Common myeloid progenitor, CD34-positive (primary cell): Measurements from ENCODE around the gene DCTN2.

ENCODE experiments used
- CTCF ChIA-PET: fragments of 350-600 bp; sonication (Branson Sonifier 250); formaldehyde crosslinking; loops from one replicate; lab custom pipeline; 2021; ENCODE audit warnings: antibody characterized with exemption; lab: Charles Lee
- POLR2A ChIA-PET: fragments of 350-600 bp; sonication (Branson Sonifier 250); formaldehyde crosslinking; loops from one replicate; lab custom pipeline; 2021; ENCODE audit warnings: antibody characterized with exemption; lab: Charles Lee
- DNase-seq, 3 donors: peaks; one replicate each; pipeline versions ENCODE4 v3.0.0 to v3.0.0-alpha.2; 2013
- H3K27ac ChIP-seq, 2 experiments: 1 replicate in 1 of 2; 2 replicates in 1 of 2; pipeline ENCODE4 v1.7.0; 2013; ENCODE audit warnings: inconsistent platforms in 2 of 2, low read length in 2 of 2, mild to moderate bottlenecking in 2 of 2, low read depth in 1 of 2, moderate library complexity in 1 of 2; ENCODE audit not compliant: severe bottlenecking in 2 of 2, insufficient read depth in 1 of 2, poor library complexity in 1 of 2
- H3K27me3 ChIP-seq, 5 experiments: replicated peaks in 2 of 5; 1 replicate in 3 of 5; 2 replicates in 2 of 5; pipeline versions ENCODE4 v1.6.1 to v1.7.0; 2013; ENCODE audit warnings: low read length in 4 of 5, mild to moderate bottlenecking in 2 of 5, moderate library complexity in 2 of 5, inconsistent platforms in 1 of 5; ENCODE audit not compliant: insufficient read depth in 5 of 5, control insufficient read depth in 4 of 5
- H3K36me3 ChIP-seq, 4 experiments: 1 replicate in 2 of 4; 2 replicates in 2 of 4; pipeline versions ENCODE4 v1.6.1 to v1.7.0; 2013; ENCODE audit warnings: low read length in 3 of 4, control low read depth in 1 of 4, mild to moderate bottlenecking in 1 of 4; ENCODE audit not compliant: control insufficient read depth in 4 of 4, insufficient read depth in 4 of 4
- H3K4me1 ChIP-seq, 4 experiments: 1 replicate in 3 of 4; 2 replicates in 1 of 4; pipeline versions ENCODE4 v1.6.1 to v1.7.1; 2013; ENCODE audit warnings: low read length in 3 of 4, mild to moderate bottlenecking in 3 of 4, control low read depth in 1 of 4, inconsistent platforms in 1 of 4, moderate library complexity in 1 of 4; ENCODE audit not compliant: control insufficient read depth in 4 of 4, insufficient read depth in 4 of 4; ENCODE audit errors: control extremely low read depth in 1 of 4
- H3K4me3 ChIP-seq, 7 experiments: 1 replicate in 4 of 7; 2 replicates in 3 of 7; pipeline versions ENCODE4 v1.5.1 to v1.7.0; 2013; ENCODE audit warnings: mild to moderate bottlenecking in 7 of 7, low read length in 6 of 7, moderate library complexity in 6 of 7, inconsistent platforms in 2 of 7, low read depth in 2 of 7, control low read depth in 1 of 7; ENCODE audit not compliant: insufficient read depth in 4 of 7, control insufficient read depth in 1 of 7; ENCODE audit errors: extremely low read depth in 1 of 7
- H3K9me3 ChIP-seq, 5 experiments: 1 replicate in 4 of 5; 2 replicates in 1 of 5; pipeline versions ENCODE4 v1.6.1 to v1.7.1; 2013; ENCODE audit warnings: low read length in 4 of 5, mild to moderate bottlenecking in 2 of 5, inconsistent platforms in 1 of 5, low read depth in 1 of 5, moderate library complexity in 1 of 5; ENCODE audit not compliant: control insufficient read depth in 4 of 5, insufficient read depth in 2 of 5; ENCODE audit errors: control extremely low read depth in 1 of 5
- whole genome bisulfite sequencing: methylation state at CpG from one replicate; pipeline ENCODE4 v1.1.5; 2013; ENCODE audit not compliant: insufficient coverage; 5-methylcytosine and 5-hydroxymethylcytosine counted together

Gene DCTN2

DNA sequence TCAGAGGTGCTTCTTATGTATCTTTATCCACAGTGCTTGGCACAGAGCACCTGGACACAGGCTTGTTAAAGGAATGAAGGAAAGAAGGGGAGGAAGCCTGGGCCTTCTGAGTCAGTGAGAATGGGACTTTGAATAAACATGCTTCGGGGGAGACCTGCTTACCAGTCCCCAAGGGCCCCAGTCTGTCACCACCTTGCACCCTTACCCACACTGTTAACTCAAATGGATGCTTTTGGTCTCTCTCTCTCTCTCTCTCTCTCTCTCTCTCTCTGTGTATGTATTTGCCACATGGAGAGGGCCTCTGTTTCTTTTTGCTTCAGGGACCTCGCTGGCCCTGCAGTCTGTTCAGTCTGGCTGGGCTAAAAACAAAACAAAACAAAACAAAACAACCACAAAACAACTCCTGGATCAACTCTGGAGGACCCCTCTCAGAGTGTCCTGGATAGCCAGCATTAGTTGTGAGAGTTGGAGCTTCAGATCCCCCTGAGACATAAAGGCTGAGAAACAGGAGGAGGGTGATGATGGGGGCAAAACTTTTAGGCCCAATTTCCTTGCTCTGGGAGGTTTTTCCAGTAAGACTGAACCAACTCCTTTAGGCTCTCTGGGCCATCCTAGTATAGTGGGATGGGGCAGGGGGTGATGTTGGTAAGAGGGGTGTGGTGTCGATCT lies 4.8 kb upstream of the DCTN2 start:
- no peak for DNase-seq
- WGBS, result no CpG with 5 or more reads among the region's 3 CpGs
- Histone ChIP-seq H3K4me1 (peaks cover 0 to 17% (median 4%) of the 10 kb centered on the region in 4 experiments), H3K36me3 (no peaks in the 10 kb centered on the region), H3K4me3 (no peak overlapping the region), H3K27me3 (peaks cover 0 to 32% (median 6%) of the 10 kb centered on the region in 5 experiments), H3K27ac (no peak overlapping the region), H3K9me3 (no peaks in the 10 kb centered on the region)
- ChIA-PET CTCF (interaction anchor here (0.9 to 2.6 kb wide), 5 partner anchors 11 to 33 kb away, joined by 3 to 12 read pairs (median 3); no protein-coding TSS in a partner anchor), POLR2A (interaction anchor here (0.7 kb wide), 1 partner anchor 8 kb away, joined by 3 read pairs; no protein-coding TSS in a partner anchor)

DNA sequence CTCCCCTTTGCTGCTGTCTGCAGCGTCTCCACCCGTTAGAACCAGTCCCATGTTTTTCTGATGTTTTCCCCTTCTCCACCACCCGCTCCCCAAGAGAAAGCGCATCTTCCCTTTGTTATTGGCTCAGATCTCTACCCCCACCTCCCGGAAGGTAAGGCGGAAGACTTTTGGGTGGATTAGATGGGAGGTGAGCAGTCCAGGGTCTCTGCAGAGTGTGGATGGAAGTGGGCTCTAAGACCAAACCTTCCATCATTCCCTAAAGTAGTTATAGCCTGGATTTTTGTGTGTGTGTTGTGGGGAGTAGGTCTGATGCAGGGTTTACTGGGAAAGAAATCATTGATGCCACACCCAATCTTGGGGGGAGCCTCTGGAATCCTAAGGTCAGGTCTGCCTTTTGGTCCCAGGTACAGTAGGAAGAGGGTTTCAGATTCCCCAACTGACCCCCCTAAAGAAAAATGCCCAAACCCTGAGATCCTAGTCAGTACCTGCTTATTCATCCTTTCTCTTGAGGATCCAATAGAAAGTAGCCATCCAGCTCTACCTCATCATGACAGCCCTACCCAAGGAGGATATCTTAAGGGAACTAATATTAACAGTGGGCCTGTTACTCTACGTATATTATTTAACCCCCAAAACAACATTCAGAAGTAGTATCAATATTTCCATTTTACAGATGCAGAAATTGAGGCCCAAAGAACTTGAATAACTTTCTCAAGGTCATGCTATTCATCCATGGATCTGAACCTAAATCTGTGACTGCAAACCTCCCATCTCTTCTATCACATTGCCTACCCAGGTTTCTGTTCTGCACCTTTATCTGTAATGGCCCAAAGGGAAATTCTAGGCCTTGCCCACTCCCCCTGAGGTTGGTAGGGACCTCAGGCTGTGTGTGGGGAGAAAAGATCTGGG lies 3.9 kb upstream of the DCTN2 start:
- H3K4me1 ChIP-seq, result peaks cover 0 to 24% (median 10%) of the 10 kb centered on the region in 4 experiments
- peak overlapping the region in 4 of 7 experiments; percentile 65 to 79 (median 74) for H3K4me3 ChIP-seq
- POLR2A ChIA-PET, result no interaction called here
- no peak overlapping the region for H3K27ac ChIP-seq
- WGBS, result 38% methylated on average over 3 of the region's 7 CpGs
- CTCF ChIA-PET, result interaction anchor here (2.6 kb wide), 1 partner anchor 34 kb away, joined by 12 read pairs; no protein-coding TSS in a partner anchor
- H3K9me3 ChIP-seq, result no peaks in the 10 kb centered on the region
- no peak for DNase-seq
- peaks cover 0 to 32% (median 6%) of the 10 kb centered on the region in 5 experiments for H3K27me3 ChIP-seq
- no peaks in the 10 kb centered on the region for H3K36me3 ChIP-seq

GRCh38 chr12:57549909-57550640 lies 3.1 kb upstream of the DCTN2 start, which contains the start of gene KIF5A:
Gene KIF5A (plus strand): TSS chr12:57550044. CDS start chr12:57550272, 228 bp downstream.
- 5% methylated on average over 44 of the region's 52 CpGs for WGBS
- Histone ChIP-seq H3K4me3 (peak within 1 kb of the TSS in 6 of 7 experiments; percentile 25 to 79 (median 69)), H3K36me3 (no peaks in the 10 kb centered on the region), H3K27ac (no peak within 1 kb of the TSS), H3K27me3 (peaks cover 0 to 32% (median 6%) of the 10 kb centered on the region in 5 experiments), H3K9me3 (no peaks in the 10 kb centered on the region), H3K4me1 (peaks cover 0 to 28% (median 14%) of the 10 kb centered on the region in 4 experiments)
- ChIA-PET POLR2A (no interaction called here), CTCF (no interaction called here)
- peak; percentile 25 to 55 (median 44) for DNase-seq

DNA sequence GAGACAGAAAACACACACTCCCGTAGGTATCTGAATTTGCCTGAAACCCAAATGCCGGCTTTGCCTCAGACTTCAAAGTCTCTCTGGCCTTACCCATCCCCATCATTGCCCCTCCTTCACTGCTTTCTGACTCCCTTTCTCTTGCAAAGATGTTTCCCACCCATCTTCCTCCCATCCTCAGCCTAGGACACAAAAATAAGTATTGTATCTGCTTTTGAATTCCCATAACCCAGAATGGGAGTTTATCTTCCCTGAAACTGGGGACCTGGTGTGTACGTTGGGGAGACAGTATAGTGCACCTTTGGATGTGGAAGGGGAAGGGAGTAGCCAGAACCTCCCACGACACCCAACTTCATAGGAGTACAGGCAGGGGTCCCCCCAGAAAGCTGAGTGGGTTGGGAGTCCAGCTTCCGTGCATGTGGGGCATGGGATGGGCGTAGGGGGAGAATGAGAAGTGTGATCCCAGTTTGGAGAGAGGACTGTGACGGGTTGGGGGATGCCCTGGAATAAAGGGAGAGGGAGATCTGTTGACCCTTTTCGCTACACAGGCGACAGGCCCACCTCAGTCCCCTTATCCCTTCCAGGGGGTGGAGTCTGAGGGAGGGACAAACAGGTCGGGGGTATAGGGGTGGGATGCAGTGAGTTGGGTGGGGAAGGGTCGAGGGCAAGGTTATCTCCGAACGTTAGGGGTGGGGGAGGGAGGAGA lies 2.4 kb upstream of the DCTN2 start:
- peak overlapping the region in 4 of 7 experiments; percentile 65 to 79 (median 74) for H3K4me3 ChIP-seq
- POLR2A ChIA-PET, result no interaction called here
- H3K4me1 ChIP-seq, result peaks cover 0 to 28% (median 14%) of the 10 kb centered on the region in 4 experiments
- WGBS, result 94% methylated on average over 4 of the region's 13 CpGs
- peaks cover 0 to 4% (median 0%) of the 10 kb centered on the region in 4 experiments for H3K36me3 ChIP-seq
- no peak overlapping the region for H3K27ac ChIP-seq
- H3K27me3 ChIP-seq, result peaks cover 0 to 32% (median 6%) of the 10 kb centered on the region in 5 experiments
- CTCF ChIA-PET, result no interaction called here
- no peak for DNase-seq
- no peaks in the 10 kb centered on the region for H3K9me3 ChIP-seq

- POLR2A ChIA-PET, result no interaction called here
These were observed 1.5 kb upstream of the DCTN2 start for GRCh38 chr12:57548488-57548887.

GRCh38 chr12:57548013-57548315 lies 972 bp upstream of the DCTN2 start:
- Histone ChIP-seq H3K4me3 (no peak overlapping the region), H3K36me3 (peaks cover 0 to 4% (median 0%) of the 10 kb centered on the region in 4 experiments), H3K27me3 (peaks cover 0 to 21% (median 2%) of the 10 kb centered on the region in 5 experiments), H3K9me3 (no peaks in the 10 kb centered on the region), H3K4me1 (peaks cover 0 to 37% (median 22%) of the 10 kb centered on the region in 4 experiments), H3K27ac (no peak overlapping the region)
- no CpG with 5 or more reads among the region's 2 CpGs for WGBS
- DNase-seq, result no peak
- POLR2A ChIA-PET, result no interaction called here
- CTCF ChIA-PET, result no interaction called here

More at GRCh38 chr12:57548488-57548887, 1.5 kb upstream of the DCTN2 start:
- CTCF ChIA-PET, result no interaction called here
- Histone ChIP-seq H3K27me3 (peaks cover 0 to 26% (median 6%) of the 10 kb centered on the region in 5 experiments), H3K4me1 (peaks cover 0 to 34% (median 19%) of the 10 kb centered on the region in 4 experiments), H3K4me3 (no peak overlapping the region), H3K9me3 (no peaks in the 10 kb centered on the region), H3K36me3 (peaks cover 0 to 4% (median 0%) of the 10 kb centered on the region in 4 experiments), H3K27ac (no peak overlapping the region)
- DNase-seq, result no peak
- 55% methylated on average over 2 of the region's 2 CpGs for WGBS
